GM20431 (cell line): ENCODE results near the gene CFAP77.

Experiments
- in situ Hi-C: fragments of 300-500 bp; cut with MseI, MboI; formaldehyde crosslinking; loops from one replicate; pipeline ENCODE4 v1.15.0; 2020; ENCODE audit warnings: low sequenced_read_pairs; ENCODE audit not compliant: unreplicated experiment

CFAP77 gene

DNA sequence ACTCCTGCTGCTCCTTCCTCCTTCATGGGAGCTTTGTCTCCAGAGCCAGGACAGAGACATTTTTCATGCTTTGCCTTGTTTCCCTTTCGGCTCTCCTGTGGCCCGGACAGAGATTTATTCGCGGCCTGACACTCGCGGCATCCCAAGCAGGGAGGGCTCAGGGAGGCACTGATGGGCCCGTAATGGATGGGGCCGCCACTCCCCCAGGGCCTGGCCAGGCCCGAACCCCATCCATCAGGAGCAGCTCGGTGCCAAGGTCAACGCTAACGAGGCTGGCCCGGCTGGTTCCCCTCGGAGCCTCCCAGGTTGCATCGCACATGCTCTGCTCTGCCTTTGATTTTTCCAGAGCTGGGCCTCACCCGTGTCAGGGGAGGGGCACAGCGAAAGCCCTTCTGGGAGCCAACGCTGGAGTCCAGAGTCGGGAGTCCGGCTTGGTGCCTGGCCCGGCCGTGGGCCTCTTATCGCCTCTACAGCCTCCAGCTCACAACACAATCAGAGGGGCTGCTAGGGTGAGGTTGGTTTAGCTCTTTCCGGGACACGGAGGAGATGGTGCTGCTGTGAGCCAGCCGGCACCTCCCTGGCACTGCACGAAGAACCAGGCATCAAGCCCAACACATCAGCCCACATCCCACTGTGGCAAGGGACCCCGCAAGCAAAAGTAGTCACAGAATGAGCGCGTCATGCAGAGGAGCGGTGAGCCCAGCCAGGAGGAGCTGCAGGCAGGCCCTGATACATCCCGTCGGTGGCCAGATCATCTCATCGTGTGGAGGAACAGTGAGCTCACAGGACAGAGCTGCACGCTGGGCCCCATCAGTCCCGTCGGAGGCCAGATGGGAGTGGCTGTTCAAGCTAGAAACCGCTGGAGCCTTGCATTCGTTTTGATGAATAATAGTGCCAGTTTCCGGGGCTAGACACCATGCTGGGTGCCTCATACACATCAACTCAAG is 100.2 kb downstream of the CFAP77 start:
- in situ Hi-C loops, result loop anchor here (10.0 kb wide), 1 partner anchor 275 kb away; no protein-coding TSS in a partner anchor

DNA sequence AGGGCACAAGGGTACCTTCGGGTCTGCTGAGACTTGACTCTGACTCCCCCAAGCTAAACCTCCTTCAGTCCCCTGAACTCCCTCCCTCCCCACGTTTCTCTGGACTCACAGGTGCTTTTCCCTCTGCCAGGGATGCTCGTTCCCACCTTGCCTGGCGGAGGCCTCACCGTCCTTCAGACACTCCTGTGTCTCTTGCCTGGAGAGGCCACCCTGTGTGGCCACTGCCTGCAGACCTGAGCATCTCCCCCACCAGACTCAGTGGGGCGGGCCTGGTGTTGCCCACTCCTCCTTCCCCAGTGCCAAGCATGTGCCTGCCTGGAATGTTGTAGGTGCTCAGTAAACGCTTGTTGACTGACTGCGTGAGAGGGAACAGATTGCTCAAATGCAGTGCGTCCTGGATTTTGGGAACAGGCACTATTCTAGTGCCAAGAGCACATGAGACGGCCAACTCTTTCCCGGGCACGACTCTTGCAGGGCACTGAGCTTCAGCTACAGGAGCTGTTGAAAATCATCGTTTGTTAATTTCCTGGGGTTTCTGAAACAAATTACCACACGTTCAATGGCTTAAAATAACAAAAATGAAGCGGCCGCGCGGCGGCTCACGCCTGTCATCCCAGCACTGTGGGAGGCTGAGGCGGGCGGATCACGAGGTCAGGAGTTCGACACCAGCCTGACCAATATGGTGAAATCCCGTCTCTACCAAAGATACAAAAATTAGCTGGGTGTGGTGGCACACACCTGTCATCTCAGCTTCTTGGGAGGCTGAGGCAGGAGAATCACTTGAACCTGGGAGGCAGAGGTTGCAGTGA is 101.4 kb downstream of the CFAP77 start:
- in situ Hi-C loops, result loop anchor here (10.0 kb wide), 1 partner anchor 273 kb away; no protein-coding TSS in a partner anchor

DNA sequence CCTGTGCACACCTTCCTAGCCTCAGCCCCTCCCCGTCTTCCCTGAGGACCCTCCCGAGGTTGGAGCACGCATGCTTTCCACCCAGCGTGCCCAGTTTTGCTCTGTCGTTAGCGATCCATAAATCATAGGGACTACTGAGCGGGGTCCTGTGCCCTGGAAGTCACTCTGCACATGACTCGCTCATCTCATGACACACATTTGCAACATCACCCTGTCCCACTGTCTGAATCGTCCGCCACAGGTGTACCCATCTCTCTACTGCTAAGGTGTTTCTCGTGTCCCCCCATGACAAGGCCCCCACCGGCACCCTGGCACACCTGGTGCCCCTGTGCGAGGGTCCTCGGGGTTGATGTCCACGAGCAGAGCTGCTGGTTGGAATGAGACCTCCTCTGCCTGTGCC is 103.4 kb downstream of the CFAP77 start:
- in situ Hi-C loops, result loop anchor here (10.0 kb wide), 1 partner anchor 271 kb away; no protein-coding TSS in a partner anchor

DNA sequence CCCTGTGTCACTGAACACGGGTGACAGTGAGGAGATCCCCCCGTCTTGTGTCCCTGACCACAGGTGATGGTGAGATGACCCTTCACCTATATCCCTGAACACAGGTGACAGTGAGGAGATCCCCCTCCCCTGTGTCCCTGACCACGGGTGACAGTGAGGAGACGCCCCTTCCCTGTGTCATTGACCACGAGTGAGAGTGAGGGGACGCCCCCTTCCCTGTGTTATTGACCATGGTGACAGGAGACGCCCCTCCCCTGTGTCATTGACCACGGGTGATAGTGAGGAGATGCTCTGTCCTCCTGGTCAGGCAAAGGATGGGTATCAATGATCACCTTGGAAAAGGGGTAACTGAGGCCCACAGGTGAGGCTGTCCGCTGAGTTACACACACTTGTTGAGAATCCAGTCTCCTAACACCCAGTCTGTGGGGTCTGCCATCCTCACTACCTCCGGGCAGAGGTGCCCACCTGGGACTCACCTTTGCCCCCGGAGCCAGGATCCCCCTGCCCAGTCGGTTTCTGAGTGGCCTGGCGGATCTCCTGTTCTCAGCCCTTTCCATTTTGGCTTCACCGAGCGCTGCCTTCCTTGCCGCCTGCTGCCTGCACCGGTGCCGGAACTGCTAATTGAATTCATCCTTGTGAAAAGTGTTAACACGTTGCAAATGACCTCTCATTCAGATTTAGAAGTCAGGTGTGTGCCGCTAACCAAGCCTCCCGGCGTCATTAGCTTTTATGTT is 104.2 kb downstream of the CFAP77 start:
- in situ Hi-C loops, result loop anchor here (10.0 kb wide), 1 partner anchor 271 kb away; no protein-coding TSS in a partner anchor

DNA sequence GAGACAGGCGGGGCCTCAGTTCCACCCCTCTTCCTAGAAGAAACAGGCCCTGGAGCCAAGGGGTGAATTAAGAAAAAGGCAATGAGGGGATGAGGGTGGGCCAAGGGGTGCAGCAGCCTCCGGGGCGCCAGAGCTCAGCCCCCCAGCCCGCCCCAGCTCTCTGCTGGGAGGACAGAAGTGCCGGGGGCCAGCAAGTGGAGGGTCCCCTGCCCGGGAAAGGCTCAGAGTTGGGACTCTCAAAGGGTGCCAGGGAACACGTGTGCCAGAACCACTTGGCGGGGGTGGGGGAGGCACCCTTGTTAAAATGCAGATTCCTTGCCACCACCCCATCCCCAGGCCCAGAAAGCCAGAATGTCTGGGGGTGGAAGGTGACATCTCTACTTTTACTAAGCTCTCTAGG is 104.8 kb downstream of the CFAP77 start:
- in situ Hi-C loops, result loop anchor here (10.0 kb wide), 1 partner anchor 270 kb away; no protein-coding TSS in a partner anchor

DNA sequence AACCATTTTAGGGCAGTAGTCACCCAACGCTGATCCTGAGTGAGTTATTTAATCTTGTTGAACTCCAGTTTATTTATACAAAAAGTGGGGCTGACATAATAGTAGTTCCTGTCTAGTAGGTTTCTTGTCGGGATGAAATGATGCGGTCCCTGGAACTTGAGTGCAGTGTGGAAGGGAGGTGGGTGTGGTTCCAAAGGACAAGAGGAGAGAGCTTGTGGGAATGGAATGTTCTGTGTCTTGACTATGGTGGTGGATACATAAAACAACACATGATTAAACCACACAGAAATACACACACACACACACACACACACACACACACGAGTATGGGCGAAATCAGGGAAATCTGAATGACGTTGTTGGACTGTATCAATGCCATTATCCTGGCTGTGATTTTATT is 106.3 kb downstream of the CFAP77 start:
- in situ Hi-C loops, result loop anchor here (10.0 kb wide), 1 partner anchor 268 kb away; no protein-coding TSS in a partner anchor

DNA sequence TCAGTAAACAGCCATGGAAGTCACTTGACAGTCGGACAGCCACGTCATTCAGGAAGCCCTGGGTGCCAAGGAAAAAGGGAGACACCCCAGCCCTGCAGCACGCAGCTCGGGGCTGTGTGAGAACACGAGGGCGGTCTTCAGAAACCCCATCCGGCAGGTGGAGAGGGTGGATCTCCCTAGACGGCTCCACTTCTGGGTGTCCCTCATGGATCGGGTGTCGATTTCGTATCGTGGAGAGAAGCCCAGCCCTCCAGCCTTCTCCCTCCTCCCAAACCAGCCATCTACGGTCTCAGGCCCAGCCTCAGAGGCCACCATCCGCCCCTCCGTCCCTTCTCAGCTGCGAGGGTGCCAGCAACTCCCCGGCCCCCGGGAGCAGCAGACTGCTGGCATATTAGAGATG is 106.9 kb downstream of the CFAP77 start:
- in situ Hi-C loops, result loop anchor here (10.0 kb wide), 1 partner anchor 268 kb away; no protein-coding TSS in a partner anchor

DNA sequence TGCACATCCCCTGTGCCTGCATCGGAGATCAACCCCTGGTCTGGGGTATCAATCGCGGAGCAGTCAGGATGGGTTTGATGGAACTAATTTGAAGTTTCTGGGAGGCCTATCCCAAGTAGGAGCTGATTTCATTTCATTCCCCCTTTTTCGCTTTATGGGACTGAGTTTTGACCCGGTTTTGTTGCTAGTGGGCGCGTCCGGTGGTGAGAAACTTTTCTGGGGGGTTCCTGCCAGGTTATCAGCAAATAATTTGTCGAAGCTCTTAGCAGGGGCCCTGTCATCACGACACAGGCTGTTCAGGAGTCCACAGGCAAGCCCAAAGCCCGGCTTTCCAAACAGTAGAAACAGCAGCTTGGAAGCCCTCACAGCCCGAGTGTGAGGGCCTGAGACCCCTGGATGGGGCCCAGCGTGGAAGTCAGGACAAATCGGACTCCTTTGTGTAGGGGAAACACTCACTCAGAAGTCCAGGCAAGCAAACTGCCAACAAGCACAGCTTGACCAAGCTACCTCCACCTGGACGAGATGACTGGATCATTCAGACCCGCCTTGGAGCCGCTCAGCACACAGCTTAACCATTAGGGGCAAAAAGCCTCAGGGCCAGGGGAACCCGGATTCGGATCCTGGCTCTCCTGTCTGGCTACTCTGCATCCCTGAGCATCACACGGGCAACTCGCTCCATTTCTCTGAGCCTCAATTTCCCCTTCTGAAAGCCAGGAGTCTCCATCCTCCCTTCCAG is 108.0 kb downstream of the CFAP77 start:
- in situ Hi-C loops, result loop anchor here (10.0 kb wide), 1 partner anchor 267 kb away; no protein-coding TSS in a partner anchor

DNA sequence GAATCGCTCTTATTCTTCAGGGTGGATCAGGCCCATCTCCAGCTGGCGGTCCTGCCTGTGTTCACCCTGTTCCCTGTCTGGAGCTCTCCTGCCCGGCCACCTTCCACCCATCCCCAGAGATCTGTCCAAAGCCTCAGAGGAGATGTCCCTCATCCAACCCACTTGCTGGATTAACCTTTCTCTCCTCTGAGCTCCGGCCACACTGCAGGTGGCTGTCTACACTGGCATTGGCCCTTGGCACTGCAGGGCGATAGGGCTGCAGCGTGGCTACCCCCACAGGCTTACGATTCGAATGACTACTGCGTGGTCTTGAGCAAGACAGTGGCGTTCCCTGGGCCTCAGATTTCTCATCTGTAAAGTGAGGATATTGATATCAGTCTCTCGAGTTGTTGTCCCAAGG is 108.6 kb downstream of the CFAP77 start:
- in situ Hi-C loops, result loop anchor here (10.0 kb wide), 1 partner anchor 266 kb away; no protein-coding TSS in a partner anchor

DNA sequence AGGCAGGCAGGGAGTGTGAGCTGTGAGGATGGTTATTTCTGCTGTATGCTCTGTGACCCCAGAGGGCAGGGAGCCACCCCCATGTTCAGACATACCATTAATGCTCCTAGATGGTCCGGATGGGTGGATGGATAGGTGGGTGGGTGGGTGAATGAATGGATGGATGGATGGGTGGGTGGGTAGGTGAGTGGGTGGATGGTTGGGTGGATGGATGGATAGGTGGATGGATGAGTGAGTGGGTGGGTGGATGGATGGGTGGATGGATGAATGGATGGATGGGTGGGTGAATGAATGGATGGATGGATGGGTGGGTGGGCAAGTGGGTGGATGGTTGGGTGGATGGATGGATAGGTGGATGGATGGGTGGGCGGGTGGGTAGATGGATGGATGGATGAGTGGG is 109.0 kb downstream of the CFAP77 start:
- in situ Hi-C loops, result loop anchor here (10.0 kb wide), 1 partner anchor 266 kb away; no protein-coding TSS in a partner anchor

DNA sequence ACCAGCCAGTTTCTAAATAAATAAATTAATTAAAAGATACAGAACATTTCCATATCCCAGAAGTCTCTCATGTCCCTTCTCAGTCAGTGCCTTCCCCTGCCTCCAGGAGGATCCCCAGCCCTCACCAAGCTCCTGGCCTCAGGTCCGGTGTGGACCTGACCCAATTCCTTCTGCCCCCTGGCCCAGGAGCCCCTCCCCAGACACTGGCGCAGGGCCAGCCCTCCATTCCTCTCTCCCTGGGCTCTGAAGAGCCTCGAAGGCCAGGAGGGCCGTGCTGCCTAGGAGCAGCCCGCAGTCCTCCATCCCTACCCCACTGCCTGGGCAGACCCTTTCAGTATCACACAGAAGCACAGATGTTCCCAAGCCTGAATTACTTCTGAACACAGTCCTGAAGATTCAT is 110.6 kb downstream of the CFAP77 start:
- in situ Hi-C loops, result no loop called here

DNA sequence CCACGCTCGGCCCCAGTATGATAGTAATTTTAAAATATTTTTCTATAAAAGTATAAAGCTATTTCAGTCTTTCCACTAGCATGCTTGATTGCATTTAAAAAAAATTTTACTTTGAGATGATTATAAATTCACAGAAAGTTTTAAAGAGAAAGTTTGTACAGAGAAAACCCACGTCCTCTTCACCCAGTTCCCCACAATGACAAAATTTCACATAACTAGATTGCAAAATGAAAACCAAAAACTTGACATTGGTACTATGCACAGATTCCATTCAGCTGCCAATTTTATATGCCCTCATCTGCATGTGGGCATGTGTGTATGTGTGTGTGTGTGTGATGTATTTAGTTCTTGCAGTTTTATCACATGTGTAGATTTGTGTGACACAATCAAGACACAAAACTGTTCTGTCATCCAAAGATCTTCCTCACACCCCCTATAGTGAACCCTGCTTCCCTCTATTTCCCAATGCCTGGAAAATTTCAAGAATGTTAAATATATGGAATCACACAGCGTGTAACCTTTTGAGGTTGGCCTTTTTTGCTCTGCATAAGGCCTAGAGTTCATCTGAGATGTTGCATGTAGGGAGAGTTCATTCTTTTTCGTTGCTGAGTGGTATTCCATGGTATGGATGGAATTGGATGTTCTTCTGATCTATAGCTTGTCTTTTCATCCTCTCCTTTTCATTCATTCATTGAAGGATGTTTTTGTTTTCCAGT is 115.5 kb downstream of the CFAP77 start:
- in situ Hi-C loops, result no loop called here

DNA sequence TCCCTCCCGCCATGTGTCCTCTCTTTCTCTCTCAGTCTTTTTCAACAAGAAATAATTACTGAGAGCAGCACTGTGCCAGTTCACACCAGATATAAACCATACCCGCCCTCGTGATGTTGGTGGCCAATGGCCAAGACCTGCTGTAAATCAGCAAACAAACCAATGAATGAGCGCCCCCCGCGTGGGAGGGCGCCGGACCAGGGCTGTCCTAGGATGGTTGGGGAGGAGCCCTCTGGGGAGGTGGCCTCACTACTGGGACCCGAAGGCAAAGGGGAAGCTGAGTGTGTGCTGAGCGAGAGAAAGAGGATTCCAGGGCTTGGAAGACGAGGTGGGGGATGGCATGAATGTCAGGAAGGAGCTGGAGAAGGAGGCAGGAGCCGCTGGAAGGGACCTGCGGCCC is 121.2 kb downstream of the CFAP77 start:
- in situ Hi-C loops, result no loop called here

DNA sequence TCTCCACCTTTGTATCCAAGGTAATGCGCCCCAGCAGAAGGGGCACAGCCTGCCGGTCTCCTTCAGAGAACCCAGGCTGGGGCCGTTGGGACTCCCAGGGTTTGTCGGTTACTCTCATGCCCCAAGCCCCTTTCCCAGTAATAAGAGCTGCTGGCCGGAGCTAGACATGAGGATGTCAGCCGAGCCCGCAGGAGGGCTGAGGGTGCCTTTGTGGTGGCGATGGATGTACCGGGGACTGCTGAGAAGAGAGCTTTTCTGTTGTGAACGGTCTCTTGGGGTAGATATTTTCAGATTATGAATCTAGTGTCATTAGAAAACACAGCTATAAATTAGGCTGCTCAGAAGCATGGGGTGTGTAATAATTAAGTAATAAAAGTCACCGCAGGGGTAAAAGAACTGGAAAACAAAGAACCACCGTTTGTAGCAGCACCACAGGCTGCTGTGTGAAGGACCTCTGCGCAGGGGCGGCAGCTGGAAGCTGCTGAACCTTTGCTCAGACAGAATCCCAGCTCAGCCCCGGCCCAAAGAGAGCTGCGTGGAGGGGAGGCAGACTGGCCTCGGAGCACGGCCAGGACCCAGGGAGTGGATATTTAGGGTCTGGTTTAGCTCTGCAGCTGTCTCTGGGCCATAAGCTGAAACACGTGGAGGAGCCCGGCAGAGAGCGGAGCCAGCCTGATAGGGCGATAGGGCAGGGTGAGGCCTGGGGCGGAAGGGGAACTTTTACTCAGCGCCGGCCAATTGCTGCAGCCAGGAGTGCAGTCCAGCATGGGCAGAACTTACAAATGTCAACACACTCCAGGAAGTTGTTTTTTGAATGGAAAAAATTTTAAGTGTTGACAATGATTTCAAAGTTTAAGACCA is 121.9 kb downstream of the CFAP77 start:
- in situ Hi-C loops, result no loop called here

DNA sequence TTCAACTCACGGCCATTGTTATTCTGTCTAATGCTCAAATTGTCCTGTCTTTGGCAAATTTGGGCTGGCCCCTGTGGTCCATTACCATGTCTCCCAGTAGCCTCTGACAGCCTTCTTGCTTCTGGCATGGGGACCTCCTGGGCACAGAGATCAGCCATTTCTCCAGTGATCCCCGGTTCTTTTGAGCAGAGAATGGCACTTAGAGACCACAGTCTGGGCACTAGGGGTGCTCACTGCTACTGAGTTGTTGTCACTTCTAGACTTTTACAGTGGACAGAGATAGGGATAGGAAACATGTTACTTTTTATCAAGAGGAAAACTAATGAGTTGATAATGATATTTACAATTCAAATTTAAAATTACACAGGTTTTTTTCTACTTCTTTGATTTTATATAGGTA is 124.8 kb downstream of the CFAP77 start:
- in situ Hi-C loops, result no loop called here

DNA sequence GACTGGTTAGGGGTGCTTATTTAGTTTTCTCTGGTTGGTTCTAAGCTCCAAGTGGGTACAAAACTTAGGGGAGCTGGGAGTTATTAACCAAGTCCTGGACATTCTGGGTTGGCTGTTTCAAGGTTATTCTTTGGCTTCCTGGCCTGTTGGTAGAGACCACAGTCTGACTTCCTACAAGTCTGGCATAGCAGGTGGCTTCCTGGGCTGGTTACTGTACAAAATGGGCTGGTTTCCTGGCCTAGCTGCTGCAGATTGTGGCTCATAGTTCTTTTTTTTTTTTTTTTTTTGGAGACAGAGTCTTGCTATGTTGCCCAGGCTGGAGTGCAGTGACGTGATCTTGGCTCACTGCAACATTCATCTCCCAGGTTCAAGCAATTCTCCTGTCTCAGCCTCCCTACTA is 126.1 kb downstream of the CFAP77 start:
- in situ Hi-C loops, result no loop called here

DNA sequence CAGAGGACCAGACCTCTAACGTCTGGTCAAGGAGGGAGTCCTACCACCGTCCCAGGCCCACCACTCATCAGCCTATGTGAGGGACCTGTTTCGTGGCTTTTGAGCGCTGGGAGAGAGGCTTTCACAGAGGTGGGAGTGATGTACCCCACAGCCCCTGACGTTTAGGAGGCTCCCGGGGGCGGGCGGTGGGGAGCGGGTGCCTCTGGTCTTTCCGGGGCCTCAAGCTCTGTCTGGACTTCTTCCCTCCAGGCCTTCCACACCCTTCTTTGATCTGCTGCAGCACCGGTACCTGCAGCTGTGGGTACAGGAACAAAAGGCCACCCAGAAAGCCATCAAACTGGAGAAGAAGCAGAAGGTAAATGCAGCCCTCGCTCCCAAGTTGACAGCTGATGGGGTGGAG is 127.3 kb downstream of the CFAP77 start:
- in situ Hi-C loops, result no loop called here

DNA sequence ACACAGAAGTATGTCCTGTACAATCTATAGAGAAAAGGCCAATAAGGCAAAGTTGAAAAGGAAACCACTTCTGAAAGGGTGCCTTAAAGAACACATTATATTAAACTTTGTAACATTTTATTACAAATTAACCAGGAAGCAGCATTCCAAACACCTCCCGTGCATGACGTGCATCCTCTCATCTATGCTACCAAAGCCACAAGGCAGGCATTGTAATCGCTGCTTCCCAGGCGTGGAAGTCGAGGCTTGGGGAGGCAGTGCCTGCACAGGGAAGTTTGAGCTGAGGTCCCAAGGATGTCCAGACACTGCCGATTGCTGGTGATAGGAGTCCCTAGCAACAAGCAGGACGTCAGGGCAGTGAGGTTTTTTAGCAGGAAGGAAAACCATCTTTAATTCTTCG is 128.1 kb downstream of the CFAP77 start:
- in situ Hi-C loops, result no loop called here
